Neutrophil (primary cell): ENCODE results near the gene ARHGAP45.

Source experiments
- H3K27ac ChIP-seq: fragments of 200-600 bp; sonication (generic); 2 replicates; pipeline ENCODE4 v1.5.1; 2016; ENCODE audit warnings: mild to moderate bottlenecking, moderate library complexity
- H3K27me3 ChIP-seq: fragments of 200-600 bp; sonication (generic); 2 replicates; pipeline ENCODE4 v1.6.0; 2016; ENCODE audit warnings: mild to moderate bottlenecking
- H3K36me3 ChIP-seq: fragments of 200-600 bp; sonication (generic); 2 replicates; pipeline ENCODE4 v1.5.1; 2017
- H3K4me1 ChIP-seq, 2 experiments: fragments of 200-600 bp in 1 of 2; sonication (generic) in 1 of 2; 1 replicate in 1 of 2; 2 replicates in 1 of 2; pipeline versions ENCODE4 v1.5.1 to v1.6.1; 2013 to 2016; ENCODE audit warnings: low read depth in 1 of 2, low read length in 1 of 2, mild to moderate bottlenecking in 1 of 2, moderate library complexity in 1 of 2; ENCODE audit not compliant: control insufficient read depth in 1 of 2, insufficient read depth in 1 of 2
- H3K4me3 ChIP-seq, 2 experiments: fragments of 200-600 bp in 1 of 2; sonication (generic) in 1 of 2; 1 replicate in 1 of 2; 2 replicates in 1 of 2; pipeline ENCODE4 v1.5.1; 2013 to 2016; ENCODE audit warnings: low read depth in 1 of 2, low read length in 1 of 2, mild to moderate bottlenecking in 1 of 2, moderate library complexity in 1 of 2
- H3K9me3 ChIP-seq: fragments of 200-600 bp; sonication (generic); 2 replicates; pipeline ENCODE4 v1.5.1; 2016
- CTCF ChIP-seq: fragments of 200-600 bp; sonication (generic); IDR thresholded peaks from 2 replicates; pipeline ENCODE4 v1.5.1; 2016; ENCODE audit warnings: antibody characterized with exemption

Gene ARHGAP45

DNA sequence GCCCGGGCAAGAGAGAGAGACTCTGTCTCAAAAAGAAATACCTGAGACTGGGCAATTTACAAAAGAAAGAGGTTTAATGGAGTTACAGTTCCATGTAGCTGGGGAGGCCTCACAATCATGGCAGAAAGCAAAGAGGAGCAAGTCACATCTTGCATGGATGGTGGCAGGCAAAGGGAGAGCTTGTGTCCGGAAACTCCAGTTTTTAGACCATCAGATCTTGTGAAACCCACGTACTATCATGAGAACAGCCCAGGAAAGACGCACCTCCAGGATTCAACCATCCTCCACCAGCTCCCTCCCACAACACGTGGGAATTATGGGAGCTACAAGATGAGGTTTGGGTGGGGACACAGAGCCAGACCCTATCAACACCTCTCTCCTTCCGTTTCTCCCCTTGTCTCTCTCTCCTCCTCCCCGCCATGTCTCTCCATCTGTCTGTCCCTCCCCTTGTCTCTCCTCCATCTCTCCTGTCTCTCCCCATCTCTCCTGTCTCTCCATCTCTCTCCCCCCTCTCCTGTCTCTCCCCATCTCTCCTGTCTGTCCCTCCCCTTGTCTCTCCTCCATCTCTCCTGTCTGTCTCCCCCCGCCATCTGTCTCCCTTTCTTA lies 18.2 kb downstream of the ARHGAP45 start:
- H3K4me1 ChIP-seq = peaks cover 37 to 52% of the 10 kb centered on the region in 2 experiments

GRCh38 chr19:1085676-1086442 lies 18.9 kb downstream of the ARHGAP45 start:
- Histone ChIP-seq H3K4me3 (no peak overlapping the region), H3K36me3 (peaks cover 90% of the 10 kb centered on the region), H3K9me3 (no peaks in the 10 kb centered on the region), H3K27me3 (no peaks in the 10 kb centered on the region), H3K4me1 (peaks cover 37 to 53% of the 10 kb centered on the region in 2 experiments), H3K27ac (peak overlapping the region; percentile 93)
- no peak for TF ChIP-seq CTCF

More for the DNA sequence above, 18.2 kb downstream of the ARHGAP45 start:
- no peak overlapping the region for H3K4me3 ChIP-seq
- peaks cover 93% of the 10 kb centered on the region for H3K36me3 ChIP-seq
- H3K9me3 ChIP-seq = no peaks in the 10 kb centered on the region
- H3K27me3 ChIP-seq = no peaks in the 10 kb centered on the region
- no peak for TF ChIP-seq CTCF
- peak overlapping the region; percentile 93 for H3K27ac ChIP-seq

- no peak for TF ChIP-seq CTCF
- Histone ChIP-seq H3K36me3 (peaks cover 90% of the 10 kb centered on the region), H3K4me3 (peak overlapping the region in 1 of 2 experiments; percentile 51), H3K27ac (peak overlapping the region; percentile 93), H3K27me3 (no peaks in the 10 kb centered on the region), H3K4me1 (peaks cover 37 to 48% of the 10 kb centered on the region in 2 experiments), H3K9me3 (no peaks in the 10 kb centered on the region)
These were observed 19.6 kb downstream of the ARHGAP45 start for GRCh38 chr19:1086613-1087012.

DNA sequence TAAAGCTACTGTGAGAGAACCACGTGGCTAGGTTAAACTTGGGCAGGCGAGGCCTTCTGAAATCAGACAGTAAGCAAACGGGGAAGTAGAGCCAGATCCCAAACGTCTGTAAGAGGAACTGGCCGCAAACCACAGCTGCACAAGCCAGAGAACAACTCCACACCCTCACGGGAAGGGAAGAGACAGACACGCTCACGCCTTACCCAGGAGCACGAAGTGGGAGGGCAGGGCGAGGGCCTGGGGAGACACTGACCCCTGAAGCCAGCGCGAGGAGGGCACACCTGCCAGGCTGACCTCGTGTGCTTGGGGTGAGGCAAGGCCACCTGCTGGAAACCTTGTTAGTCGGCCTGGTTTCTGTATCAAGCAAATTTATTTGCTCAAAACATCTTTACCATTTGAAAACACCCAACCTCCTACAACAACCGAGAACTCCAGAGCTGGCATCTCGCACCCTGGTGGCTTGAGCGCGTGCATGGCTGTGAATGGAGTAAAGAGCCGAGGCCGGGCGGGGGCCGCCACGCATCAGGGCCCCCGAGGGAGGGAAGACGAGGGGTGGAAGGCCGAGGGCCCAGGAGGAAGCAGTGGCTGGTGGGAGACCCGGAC lies 20.9 kb downstream of the ARHGAP45 start:
- no peaks in the 10 kb centered on the region for H3K9me3 ChIP-seq
- peak; percentile 29 for TF ChIP-seq CTCF
- peak overlapping the region; percentile 43 to 51 for H3K4me3 ChIP-seq
- no peaks in the 10 kb centered on the region for H3K27me3 ChIP-seq
- peaks cover 37 to 43% of the 10 kb centered on the region in 2 experiments for H3K4me1 ChIP-seq
- peaks cover 82% of the 10 kb centered on the region for H3K36me3 ChIP-seq
- H3K27ac ChIP-seq = peak overlapping the region; percentile 93

DNA sequence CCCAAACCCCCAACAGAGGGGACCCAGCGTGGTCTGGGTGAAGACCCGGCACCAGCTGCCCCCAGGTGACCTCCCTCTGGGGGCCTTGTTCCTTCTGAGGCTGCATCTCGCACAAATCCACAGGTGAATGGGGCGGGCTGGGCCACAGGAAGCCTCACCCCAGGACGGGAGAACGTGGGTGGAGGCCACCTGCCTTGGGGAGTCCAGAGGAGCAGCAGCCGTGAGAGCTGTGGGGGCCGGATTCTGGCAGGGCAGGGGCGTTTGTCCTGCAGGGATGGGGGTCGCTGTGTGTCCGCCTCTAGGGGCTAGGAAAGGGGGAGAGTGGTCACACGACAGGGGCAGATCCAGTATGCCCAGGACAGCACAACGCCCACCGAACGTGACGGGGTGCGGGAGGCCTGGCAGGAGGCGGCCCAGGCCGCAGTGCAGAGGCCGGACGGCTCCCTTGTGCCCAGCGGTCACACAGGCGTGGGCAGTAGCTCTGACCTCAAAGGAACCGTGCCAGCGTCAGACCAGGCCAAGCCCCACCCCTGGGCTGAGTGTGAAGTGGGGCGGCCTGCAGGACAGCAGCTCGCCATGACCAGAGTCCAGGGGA lies 21.5 kb downstream of the ARHGAP45 start:
- Histone ChIP-seq H3K27me3 (no peaks in the 10 kb centered on the region), H3K4me3 (peak overlapping the region; percentile 43 to 51), H3K9me3 (no peaks in the 10 kb centered on the region), H3K36me3 (peaks cover 76% of the 10 kb centered on the region), H3K27ac (peak overlapping the region; percentile 93), H3K4me1 (peaks cover 37 to 46% of the 10 kb centered on the region in 2 experiments)
- TF ChIP-seq CTCF = no peak
